GM19025 (cell line): ENCODE measurements around the gene DKK2.

Experiments used
- ATAC-seq: cut with Tn5 transposase; IDR thresholded peaks from one replicate; pipeline ENCODE4 v1.9.1; 2021; ENCODE audit warnings: mild to moderate bottlenecking, low read depth, moderate library complexity; ENCODE audit not compliant: unreplicated experiment

The DKK2 gene, protein sequence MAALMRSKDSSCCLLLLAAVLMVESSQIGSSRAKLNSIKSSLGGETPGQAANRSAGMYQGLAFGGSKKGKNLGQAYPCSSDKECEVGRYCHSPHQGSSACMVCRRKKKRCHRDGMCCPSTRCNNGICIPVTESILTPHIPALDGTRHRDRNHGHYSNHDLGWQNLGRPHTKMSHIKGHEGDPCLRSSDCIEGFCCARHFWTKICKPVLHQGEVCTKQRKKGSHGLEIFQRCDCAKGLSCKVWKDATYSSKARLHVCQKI

DNA sequence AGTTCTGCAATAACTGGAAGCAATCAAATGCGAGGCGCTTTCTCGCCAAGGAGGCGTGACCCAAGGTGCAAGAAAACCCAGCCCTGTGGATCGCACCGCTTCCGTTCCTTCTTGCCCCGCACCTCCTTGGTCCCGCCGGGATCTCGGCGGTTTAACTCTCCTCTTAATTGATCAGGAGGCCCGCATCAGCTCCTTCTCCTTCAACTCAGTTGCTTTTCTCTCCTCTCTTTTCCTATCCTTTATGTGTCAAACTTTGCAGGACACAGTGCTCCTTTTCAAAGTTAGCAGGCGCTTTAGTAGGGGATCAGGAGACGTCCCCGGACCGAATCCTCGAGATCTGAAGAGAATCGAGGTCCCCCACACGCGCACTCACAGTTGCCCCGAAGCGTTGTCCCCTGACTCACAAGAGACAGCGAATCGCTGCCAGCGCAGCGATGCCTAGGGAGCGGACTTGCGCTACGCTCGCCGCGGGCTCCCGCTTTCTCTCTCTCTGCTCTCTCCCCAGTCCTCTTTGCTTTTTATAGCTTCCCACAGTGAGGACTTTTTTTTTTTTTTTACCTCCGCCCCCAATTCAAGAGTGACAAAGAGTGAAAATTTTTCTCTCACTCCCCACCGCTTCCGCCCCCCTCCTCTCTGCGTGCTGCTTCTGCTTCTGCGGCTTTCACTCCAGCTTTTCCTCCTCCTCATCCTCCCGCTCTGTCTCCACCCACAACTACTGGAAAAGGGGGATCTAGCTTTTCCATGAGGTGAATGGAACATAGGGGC is at the start of gene DKK2:
TSS of gene DKK2 (minus strand) at position 495 of the 765 bp plus-strand sequence. CDS start 722 bp downstream, outside the sequence.
- no peak for ATAC-seq

DNA sequence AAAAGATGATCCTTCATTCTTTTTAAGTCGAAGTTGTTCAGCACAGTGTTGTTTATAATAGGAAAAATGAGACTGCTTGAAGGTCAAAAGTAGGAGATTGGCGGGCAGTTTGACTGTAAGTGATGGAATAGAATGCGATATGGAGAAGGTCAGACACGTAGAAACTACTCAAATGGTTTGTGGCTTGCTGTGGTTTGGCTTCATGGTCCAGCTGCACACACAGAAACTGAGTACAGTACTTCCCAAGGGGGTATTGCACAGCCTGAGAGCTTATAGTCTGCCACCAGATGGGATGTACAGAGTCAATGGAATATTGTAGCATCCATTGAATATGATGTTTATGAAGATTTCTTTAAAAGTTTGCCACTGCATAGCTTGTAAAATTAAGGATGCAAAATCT is 41.1 kb upstream of the DKK2 start:
- no peak for ATAC-seq

DNA sequence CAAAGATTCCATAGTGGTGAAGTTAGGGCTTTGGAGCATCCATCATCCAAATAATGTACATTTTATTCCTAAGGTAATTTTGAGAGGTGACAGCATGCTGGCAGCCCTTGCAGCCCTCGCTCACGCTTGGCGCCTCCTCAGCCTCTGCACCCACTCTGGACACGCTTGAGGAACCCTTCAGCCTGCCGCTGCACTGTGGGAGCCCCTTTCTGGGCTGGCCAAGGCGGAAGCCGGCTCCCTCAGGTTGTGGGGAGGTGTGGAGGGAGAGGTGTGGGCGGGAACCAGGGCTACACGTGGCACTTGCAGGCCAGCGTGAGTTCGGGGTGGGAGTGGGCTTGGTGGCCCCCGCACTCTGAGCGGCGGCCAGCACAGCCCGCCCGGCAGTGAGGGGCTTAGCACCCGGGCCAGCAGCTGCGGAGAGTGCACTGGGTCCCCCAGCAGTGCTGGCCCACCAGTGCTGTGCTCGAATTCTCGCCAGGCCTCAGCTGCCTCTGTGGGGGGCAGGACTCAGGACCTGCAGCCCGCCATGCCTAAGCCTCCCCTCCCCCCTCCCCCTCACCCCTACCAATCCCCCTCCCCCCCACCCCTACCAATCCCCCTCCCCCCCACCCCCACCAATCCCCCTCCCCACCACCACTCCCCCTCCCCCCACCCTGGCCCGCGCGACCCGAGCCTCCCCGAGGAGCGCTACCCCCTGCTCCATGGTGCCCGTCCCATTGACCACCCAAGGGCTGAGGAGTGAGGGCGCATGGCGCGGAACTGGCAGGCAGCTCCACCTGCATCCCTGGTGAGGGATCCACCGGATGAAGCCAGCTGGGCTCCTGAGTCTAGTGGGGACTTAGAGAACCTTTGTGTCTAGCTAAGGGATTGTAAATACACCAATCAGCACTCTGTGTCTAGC is 37.0 kb upstream of the DKK2 start:
- ATAC-seq, result no peak

DNA sequence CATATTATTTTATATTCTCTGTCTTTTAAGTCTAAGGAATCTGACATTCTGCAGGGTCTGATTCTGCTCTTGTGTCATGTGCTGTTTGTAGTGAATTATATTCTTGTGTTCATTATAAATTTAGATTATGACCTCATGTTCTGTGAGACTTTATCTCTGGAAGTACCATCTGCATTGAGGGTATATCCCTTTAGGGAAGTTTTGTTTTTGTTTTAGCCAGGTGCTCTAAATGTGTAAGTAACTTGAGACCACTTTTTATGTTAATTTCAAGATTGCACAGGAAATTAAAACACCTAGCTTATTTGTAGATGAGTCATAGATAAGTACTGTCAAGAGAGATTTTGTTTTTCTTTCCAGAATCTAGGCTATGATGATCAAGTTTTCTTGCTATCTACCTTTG is 35.0 kb upstream of the DKK2 start:
- ATAC-seq, result no peak

DNA sequence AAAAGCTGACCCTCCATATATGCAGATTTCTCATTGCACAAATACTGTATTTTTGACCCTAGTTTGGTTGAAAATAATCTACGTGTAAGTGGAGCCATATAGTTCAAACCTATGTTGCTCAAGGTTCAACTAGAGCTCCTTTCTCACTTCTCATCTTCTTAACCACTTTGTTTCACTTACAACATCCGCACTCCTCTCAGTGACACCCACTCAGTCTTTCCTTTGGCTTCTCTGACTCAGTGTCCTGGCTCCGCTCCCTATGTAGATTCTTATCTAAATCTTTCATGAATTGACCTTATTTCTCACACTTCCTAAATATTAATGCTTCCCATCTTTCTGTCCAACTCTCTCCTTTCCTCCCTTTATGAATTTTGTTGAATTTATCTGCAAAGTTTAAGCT is 32.9 kb upstream of the DKK2 start:
- no peak for ATAC-seq

DNA sequence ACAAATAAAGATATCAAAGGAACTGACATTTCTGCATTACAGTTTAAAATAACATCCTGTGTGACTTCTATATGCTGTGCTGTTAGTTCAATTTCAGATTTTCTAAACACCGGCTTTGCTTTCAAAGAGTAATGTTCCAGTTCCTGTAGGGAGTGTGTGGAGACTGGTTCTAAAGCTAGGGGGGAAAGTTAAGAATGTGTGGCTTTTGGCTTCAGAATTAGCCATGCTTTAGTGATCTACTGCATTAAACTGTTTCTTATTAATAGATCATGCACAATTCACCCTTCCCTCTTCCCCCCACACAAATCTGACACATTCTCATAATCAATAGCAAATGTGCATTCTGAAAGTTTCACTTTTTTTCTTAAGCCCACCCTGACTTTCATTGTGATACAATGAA is 32.0 kb upstream of the DKK2 start:
- ATAC-seq, result no peak

DNA sequence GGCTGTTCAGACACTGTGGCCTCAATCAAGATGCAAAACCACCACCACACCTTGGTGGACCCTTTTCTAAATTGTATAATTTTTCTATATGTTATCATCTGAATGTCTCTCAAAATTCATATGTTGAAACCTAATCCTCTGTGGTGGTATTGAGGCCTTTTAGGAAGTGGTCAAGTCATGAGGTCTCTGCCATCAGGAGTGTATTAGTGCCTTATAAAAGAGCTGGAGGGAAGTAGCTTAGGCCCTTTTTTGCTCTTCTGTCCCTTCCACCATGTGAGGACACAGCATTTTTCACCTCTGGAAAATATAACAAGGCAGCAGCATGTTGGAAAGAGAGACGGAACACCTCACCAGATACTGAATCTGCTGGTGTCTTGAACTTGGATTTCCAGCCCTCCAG is 30.5 kb upstream of the DKK2 start:
- ATAC-seq, result no peak

DNA sequence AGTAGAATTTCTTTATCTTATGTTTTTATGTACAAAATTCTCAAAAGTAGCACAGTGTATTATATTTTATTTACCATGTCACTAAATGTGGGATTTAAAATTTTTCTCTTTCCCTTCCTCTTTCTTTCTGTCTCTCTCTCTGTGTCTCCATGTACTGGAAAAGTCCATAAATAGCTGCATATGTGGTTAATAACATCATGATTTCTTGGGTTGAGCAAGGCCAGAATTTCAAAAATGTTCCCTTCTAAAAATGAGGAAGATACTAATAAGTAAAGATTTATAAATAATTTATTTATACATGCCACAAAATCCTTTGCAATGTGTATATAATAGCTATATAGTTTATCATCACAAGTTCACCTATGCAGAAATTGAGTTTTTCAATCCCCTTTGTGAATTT is 29.1 kb upstream of the DKK2 start:
- no peak for ATAC-seq

DNA sequence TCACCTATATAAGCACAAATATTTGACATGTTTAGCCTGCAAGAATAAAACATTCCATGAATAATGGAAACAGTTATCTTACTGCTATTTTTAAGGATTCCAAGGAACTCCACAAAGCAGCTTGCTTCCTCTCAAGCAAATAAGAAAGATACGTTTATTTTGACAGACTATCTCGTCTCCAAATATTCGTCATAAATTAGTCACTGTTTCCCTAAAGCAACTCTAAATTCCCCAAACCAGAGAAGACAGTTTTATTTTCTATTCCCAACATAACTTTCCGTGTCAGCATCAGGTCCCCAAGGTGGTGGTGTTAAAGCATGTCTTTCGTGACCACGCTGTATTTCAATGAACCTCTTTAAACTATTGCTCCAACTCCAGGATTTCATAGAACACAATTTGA is 24.3 kb upstream of the DKK2 start:
- no peak for ATAC-seq

DNA sequence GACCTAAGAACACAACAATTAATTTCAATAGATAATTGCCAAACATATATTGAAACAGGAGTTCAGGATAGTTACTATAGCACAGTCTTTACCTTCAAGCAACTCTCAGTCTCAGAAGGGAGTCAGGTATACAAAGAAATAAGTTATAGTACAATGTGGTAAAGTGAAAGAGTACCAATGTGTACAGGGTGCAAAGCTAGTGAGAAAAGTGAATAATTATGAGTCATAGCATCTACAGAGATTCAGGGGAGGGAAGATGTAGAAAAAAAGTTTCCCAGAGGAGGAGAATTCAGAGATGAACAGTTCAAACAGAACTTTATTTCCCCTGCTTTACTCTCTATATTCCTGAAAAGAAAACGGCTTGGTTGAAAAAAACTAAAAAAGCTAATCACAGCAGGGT is 22.7 kb upstream of the DKK2 start:
- ATAC-seq, result no peak

DNA sequence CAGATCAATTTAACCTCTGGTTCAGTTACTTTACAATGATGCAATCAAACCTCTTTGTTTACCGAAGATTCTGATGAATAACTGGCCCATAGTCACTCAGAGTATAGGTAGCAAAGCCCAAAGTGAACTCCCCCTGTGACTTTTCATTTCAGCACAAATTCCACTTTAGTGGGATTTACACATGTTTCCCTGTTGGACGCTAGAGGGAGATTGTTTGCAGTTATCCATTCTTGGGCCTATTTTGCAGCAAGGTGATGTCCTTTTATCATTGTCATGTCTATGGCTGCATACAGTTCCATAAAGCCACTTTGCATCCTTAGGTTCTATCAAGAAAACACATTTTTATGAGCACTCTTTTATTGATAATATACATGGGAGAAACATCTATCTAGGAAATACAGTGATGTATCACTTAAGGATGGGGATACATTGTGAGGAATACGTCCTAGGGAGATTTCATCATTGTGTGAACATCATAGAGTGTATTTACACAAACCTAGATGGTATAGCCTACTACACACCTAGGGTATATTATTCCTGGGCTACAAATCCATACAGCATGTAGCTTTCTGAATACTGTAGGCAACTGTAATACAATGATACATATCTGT is 14.5 kb upstream of the DKK2 start:
- ATAC-seq, result no peak

DNA sequence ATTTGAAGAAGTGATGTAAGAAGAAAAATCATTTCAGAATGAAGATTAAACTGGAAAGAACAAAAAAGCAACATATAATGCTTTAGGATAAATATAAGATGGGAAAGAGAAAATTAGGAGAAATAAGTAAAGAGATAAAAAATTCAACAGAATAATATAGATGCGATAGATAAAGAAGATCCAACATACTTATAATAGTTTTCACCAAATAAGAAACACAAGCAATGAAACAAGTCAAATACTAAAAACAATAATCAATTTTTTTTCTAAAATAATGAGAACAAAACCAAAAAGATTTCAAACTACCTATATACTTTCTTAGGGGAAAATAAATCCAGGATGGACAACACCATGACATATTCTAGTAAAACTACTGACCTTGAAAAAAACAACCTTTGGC is 10.1 kb upstream of the DKK2 start:
- ATAC-seq, result no peak

DNA sequence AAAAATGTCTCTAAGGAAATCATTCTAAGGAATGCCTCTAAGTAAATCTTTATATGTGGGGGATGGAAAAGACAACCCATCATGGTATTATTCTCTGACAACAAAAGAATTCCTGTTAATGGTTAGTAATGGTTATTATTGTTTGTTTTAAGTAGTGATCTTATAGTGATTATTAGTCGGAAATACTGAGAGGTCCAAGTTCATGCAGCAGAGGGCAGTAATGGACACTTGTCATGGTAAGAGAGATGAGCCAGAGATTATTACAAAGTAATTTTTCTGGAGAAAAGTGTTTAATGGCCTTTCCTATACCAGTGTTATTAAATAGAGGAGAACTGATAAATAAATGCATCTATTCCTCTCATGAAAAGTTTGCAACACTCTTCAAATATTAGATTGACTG is 8.1 kb upstream of the DKK2 start:
- ATAC-seq, result no peak

DNA sequence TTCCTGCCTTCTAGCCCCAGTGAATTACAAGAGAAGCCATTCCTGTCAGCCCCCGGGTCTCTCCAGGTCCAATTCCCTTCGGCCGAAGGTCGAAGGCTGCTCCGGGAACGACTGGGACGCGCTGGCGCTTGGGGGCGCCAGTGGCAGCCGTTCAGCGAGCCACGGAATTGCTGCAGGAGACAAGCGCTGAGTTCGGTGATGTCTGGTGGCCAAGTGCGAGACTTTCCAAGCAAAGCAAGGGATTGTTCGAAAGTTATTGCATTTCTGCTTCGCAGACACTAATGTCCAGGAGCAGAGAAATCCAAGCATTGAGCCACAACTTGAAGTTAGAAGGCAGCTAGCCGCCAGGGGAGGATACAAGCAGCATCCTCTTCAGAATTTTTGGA is 1.1 kb upstream of the DKK2 start:
- ATAC-seq, result no peak

DNA sequence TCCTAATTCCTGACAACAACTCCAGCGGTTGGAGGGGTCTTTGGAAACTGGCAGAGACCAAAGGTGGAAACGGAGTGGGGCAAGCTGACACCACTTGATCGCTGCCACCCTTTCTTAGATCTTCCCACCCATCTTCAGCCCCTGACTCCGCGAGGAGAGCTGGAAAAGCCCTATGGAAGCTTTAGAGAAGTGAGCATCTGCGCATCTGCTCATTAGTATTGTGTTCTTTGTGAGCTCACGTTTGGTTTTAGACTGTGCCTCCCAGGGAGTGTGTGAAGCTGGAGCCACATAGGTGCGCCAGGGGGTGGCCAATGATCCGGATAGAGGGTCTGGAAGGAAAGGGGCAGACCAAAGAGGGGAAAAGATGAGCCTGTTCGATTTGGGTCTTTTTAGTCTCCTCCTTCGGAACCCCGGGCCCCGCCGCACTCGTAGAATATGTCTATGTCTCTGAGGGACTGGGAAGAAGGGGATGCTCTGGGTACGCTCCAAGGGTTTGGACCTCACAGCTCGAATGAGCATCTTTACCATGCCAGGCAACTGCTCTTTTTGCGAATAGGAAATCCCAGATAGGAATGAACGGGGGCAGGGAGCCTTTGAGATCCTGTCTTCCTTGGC is 578 bp upstream of the DKK2 start:
- no peak for ATAC-seq

DNA sequence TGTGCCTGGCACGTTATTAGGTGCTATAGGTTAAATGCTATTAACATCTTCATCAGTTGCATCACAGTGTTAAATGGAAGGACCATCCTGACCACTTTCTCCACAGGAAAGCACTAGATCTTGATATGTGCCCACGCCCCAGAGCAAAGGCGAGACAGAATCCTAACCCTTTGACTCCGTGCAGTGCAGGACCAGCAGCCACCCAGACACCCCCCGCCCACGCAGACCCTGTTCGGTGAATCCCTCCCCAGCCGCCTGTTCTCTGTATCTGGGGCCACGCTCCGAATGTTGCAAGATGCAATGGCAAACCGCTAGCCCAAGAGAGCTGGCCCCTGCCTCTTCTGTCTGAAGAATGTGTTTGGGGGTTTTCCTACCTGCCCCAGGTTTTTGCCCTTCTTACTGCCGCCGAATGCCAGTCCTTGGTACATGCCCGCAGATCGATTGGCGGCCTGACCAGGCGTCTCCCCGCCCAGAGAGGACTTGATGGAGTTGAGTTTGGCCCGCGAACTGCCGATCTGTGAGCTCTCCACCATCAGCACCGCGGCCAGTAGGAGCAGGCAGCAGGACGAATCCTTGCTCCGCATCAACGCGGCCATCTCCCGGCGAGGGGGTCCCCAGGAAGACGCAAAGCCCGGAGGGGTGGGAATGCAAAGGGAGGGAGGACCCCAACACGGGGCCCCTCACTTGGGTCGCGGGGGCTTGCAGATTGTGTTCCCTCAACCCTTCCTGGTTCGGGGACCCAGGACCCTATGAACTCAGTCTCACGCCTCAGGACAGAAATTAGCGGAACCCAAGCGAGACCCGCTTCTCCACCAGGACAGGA is 906 bp downstream of the DKK2 start:
- ATAC-seq, result no peak

DNA sequence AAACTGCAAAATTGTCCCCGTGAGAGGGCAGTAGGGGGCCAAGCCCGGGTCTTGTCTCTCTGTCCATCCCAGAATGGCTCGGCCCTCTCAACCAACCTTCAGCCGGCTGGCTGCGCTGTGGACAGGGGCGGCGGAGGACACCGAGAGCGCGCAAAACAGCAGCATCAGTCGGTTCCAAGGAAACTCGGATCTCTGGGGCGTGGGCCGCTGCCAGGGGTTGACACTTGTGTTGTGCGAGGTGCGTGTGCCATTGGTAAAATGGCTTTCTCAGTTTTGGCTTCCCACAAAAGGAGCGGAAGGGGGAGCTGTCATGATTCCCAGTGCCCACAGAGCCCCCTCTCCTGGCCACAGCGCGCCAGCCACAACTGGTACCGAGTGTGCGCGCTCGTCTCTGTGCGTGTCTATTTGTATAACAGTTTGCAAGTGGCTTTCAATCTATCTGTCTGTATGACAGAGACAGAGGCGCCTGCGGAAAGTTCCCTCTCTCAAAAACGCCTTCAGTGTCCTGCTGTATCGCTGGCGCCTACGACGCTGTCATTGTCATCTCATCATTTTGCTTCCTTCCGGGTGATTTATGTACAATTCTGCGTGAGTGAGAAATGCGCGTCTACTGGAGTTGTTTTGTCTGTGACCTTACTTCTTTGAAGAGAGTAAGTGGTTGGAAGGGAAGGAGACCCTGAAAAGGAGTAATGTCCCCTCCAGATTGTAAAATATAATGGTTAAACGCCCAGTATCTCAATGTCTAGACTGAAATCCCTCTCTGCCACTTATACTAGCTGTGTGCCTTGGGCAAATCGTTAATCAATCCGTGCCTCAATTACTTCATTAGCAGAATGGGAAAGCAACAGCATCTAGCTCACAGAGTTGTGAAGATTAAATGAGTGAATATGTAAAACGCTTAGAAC is 1.8 kb downstream of the DKK2 start:
- ATAC-seq, result no peak

DNA sequence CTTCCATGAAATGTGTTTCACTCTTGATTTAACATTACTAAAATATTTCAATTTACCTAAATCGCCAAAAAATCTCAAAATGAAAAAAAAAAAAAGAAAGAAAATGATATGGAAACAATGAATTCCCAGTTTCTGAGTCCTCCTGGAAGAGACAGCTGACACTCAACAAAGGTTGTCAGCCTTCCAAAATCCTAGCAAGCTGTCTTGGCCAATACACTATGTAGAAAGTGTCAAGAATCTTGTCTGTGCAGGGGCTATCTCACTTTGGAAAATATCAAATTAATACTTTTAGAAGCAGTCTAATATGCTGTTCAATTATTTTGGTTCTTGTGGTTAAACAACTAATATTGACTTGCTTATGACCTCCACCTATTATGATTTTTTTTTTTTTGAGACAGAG is 8.7 kb downstream of the DKK2 start:
- ATAC-seq, result no peak

DNA sequence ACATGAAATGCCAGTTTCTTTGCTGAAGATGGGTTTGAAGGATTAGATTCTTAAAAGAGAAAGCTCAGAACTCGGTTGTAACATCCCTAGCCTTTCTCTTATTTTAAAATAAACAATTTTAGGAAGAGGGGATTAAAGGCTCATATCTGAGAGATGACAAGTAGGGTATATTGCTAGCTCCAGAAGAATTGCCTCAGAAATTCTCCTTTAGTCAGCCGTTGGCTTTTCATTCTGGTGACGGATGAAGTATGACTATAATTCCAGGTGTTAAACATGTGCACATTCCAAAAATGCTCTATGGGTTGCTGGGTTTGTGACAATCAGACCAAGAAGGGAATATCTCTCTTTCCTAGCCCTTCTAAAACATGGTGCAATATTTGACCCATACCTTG is 17.8 kb downstream of the DKK2 start:
- ATAC-seq, result no peak
